ENCODE measurements around the gene YAF2.

The YAF2 gene

DNA sequence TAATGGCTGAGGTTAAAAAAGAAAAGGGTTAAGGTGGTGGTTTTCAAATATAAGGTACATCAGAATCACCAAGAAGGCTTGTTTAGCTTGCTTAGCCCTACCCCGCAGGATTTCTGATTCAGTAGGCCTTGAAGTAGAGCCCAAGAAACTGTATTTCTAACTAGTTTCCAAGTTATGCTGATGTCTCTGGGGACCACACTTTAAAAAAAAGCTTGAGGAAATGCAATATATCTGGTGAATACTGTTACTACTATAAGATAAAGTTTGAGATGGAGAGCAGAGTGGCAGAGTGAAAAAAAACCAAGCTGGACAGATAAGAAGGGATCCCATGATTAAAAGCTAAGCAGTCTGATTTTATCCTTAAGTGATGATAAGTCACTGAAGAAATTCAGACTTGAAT is 75.1 kb downstream of the YAF2 start:
- DNase-seq (ENCODE audit: insufficient read length, low spot score) (no peak), FAIRE-seq (no peak)
- TF ChIP-seq CTCF (IDR thresholded peaks at IDR 0.05; ENCODE audit: insufficient read depth, missing control alignments) = no peak

GRCh38 chr12:42162193-42162592 is 75.9 kb downstream of the YAF2 start:
- FAIRE-seq (no peak), DNase-seq (ENCODE audit: insufficient read length, low spot score) (no peak)
- no peak for TF ChIP-seq CTCF (IDR thresholded peaks at IDR 0.05; ENCODE audit: insufficient read depth, missing control alignments)

DNA sequence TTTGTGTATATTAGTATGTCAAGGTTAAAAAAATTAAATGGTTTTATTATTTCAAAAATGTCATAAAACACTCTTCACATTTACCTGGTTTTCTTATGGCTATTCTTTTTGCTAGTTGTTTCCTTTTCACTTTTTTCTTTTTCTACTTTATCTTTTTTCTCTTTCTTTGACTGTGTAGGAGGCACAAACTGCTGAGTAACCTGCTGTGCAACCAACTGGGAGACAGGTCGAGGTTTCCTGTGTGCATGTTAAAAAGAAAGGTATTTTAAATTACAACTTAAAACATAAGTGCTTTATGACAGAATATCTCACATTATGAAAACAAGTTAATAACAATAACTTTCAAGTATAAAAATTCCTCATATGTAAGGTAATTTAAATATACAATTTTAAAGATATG is 76.5 kb downstream of the YAF2 start:
- FAIRE-seq (no peak), DNase-seq (ENCODE audit: insufficient read length, low spot score) (no peak)
- no peak for TF ChIP-seq CTCF (IDR thresholded peaks at IDR 0.05; ENCODE audit: insufficient read depth, missing control alignments)

- DNase-seq (ENCODE audit: insufficient read length, low spot score) = no peak
- no peak for TF ChIP-seq CTCF (IDR thresholded peaks at IDR 0.05; ENCODE audit: insufficient read depth, missing control alignments)
- FAIRE-seq = no peak
Observed at GRCh38 chr12:42156232-42156631, 81.8 kb downstream of the YAF2 start.

- FAIRE-seq (no peak), DNase-seq (ENCODE audit: insufficient read length, low spot score) (no peak)
- TF ChIP-seq CTCF (IDR thresholded peaks at IDR 0.05; ENCODE audit: insufficient read depth, missing control alignments) = peak; percentile 5
Observed at GRCh38 chr12:42145552-42146215, 92.4 kb downstream of the YAF2 start.

DNA sequence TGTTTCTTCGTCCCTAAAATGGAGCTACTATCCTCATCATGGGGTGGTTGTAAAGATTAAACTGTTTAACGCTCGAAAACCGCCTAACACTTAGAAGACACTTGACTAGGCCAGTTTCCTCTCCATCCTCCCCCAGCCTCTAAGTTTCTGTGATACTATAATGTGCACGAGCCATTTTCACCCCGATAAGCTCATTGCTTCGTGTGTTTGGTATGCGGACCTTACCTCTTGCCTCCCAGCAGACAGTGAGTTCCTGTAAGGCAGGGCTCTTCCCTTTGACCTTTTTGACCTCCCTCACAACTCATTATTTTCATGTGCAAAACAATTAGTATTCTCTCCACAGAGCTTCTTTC is 92.9 kb downstream of the YAF2 start:
- DNase-seq (ENCODE audit: insufficient read length, low spot score) = no peak
- FAIRE-seq = no peak
- no peak for TF ChIP-seq CTCF (IDR thresholded peaks at IDR 0.05; ENCODE audit: insufficient read depth, missing control alignments)

DNA sequence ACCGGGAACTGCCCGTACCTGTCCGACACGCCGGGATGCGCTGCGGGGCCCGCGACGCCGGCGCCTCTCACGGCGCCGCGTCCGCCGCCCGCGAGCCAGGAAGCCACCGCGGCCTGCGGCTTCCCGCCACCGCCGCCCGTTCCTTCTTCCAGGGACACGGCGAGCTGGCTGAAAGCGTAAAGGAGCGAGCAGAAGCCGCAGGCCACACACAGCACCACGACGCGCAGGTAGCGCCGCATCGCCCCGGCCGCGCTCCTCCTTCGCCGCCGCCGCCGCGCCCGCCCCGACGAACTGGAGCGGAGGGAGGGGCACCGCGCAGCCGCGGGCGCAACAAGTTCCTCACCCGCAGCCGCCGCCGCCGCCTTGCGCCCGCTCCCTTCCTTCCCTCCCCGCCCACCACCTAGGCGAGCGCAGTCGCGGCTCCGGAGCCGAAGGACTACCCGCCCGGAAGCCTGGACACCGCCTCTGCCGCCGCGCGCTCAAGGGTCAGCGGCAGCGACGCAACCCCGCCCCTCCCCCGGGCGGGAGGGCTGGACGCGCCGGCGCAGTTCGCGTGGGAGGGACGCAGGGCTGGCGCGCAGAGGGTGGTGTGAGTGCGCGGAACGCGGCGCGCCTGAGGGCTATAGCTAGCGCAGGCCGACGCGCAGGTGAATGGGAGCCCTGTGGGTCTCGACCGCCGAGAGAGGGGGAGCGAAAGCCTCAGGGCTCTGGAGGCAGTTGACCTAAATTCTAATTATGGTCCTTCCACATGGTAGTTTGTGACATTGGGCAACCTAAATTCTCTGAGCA is 93.4 kb downstream of the YAF2 start, which contains the start of gene GXYLT1:
Gene GXYLT1 (minus strand): TSS at position 467 of the 789 bp plus-strand sequence. CDS start 228 bp downstream, at position 239.
- no peak for TF ChIP-seq CTCF (IDR thresholded peaks at IDR 0.05; ENCODE audit: insufficient read depth, missing control alignments)
- DNase-seq (ENCODE audit: insufficient read length, low spot score) (peak; percentile 64), FAIRE-seq (no peak)

Data from D721Med (cell line).